Measurements from ENCODE around the gene OR4D5. TPM values are rescaled to one million over a fixed set of nuclear protein-coding genes. Genes with fewer than 3 reads are reported as not detected.

Gene OR4D5
- total RNA-seq, 4 donors from 2014 or later, result 0.41 to 0.95 TPM; not detected in 2

DNA sequence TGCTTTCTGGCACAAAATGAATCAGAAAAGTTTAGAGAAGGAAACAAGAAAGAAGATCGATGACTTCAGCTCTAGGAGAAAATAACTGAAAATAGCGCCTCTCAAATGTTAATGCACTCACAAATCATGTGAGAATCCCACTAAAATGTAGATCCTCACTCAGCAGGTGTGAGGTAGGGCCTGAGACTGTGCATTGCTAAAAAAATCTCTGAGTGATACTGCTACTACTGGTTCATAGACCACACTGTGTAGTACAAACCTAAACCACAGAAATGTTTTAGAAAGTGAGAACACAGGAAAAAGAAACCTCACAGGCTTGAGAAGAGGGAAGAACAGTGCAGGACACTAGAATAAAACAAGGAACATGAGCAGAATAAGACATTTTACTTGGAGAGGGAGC lies 35.5 kb upstream of the OR4D5 start:
- TF ChIP-seq POLR2AphosphoS5 (IDR thresholded peaks at IDR 0.05), result no peak

DNA sequence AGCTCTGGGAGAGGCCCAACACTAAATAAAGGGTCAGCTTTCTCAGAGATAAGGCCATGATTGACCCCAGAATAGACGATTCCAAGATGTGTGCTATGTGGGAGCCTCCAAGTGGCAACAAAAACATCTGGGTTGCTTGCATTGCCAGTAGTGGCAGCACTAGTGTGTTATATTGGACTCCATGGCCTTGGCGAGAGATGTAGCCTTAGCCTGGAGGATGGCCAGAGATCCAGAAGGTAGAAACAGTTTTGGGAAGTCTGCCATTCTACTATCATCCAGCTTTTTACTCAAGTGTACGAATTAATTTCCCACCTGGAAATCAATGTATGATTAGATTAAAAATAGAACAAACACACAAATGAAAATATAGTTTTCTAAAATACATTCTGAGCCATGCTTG lies 34.5 kb upstream of the OR4D5 start:
- Histone ChIP-seq H3K27me3 (no peaks in the 10 kb centered on the region), H3K27ac (no peak overlapping the region), H3K4me3 (no peak overlapping the region), H3K36me3 (no peaks in the 10 kb centered on the region), H3K4me1 (no peaks in the 10 kb centered on the region), H3K9me3 (no peaks in the 10 kb centered on the region)
- in situ Hi-C loops (cut with MboI; ENCODE audit: low pct_ligation_motif_present in 1 of 4, low pct_unique_long_range_greater_than_20kb in 1 of 4, low sequenced_read_pairs in 3 of 4), result no loop called here
- intact Hi-C loops (cut with DNase I; ENCODE audit: low total_unique reads), result no loop called here
- WGBS, 2 donors (ENCODE audit: low coverage in 1 of 2), result 78 to 93% methylated on average over 2 to 3 of the region's 3 CpGs
- no peak for DNase-seq
- TF ChIP-seq, protein P1, sequence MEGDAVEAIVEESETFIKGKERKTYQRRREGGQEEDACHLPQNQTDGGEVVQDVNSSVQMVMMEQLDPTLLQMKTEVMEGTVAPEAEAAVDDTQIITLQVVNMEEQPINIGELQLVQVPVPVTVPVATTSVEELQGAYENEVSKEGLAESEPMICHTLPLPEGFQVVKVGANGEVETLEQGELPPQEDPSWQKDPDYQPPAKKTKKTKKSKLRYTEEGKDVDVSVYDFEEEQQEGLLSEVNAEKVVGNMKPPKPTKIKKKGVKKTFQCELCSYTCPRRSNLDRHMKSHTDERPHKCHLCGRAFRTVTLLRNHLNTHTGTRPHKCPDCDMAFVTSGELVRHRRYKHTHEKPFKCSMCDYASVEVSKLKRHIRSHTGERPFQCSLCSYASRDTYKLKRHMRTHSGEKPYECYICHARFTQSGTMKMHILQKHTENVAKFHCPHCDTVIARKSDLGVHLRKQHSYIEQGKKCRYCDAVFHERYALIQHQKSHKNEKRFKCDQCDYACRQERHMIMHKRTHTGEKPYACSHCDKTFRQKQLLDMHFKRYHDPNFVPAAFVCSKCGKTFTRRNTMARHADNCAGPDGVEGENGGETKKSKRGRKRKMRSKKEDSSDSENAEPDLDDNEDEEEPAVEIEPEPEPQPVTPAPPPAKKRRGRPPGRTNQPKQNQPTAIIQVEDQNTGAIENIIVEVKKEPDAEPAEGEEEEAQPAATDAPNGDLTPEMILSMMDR (IDR thresholded peaks at IDR 0.05), result no peak
- TF ChIP-seq EP300 (IDR thresholded peaks at IDR 0.05; ENCODE audit: low read depth) (no peak), POLR2A (IDR thresholded peaks at IDR 0.05) (no peak), POLR2AphosphoS5 (IDR thresholded peaks at IDR 0.05) (no peak)

More for the DNA sequence above, 35.5 kb upstream of the OR4D5 start:
- no peak overlapping the region for H3K4me3 ChIP-seq
- 65 to 82% methylated on average over 2 of the region's 2 CpGs for WGBS, 2 donors (ENCODE audit: low coverage in 1 of 2)
- DNase-seq, result no peak
- no peak overlapping the region for H3K27ac ChIP-seq
- H3K36me3 ChIP-seq, result no peaks in the 10 kb centered on the region
- no peaks in the 10 kb centered on the region for H3K4me1 ChIP-seq
- no peaks in the 10 kb centered on the region for H3K27me3 ChIP-seq
- intact Hi-C loops (cut with DNase I; ENCODE audit: low total_unique reads) (no loop called here), in situ Hi-C loops (cut with MboI; ENCODE audit: low pct_ligation_motif_present in 1 of 4, low pct_unique_long_range_greater_than_20kb in 1 of 4, low sequenced_read_pairs in 3 of 4) (no loop called here)
- no peaks in the 10 kb centered on the region for H3K9me3 ChIP-seq

DNA sequence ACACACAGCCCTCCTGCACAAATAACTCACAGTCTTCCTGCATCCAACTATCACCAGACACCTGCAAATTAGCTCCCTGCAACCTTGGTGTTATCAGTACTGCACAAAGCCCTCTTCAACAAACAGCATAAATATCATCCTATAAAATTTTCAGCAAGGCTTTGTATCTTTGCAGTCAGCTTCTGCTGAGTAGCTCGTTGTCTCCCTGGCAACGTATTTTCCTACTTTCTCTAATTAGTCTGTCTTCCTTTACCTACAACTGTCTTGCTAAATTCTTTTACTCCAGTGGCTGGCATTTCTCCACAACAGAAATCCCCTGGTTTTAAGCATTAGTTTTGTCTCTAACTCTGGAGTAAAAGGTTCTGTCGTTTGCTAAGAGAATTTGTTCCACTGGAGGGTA lies 33.6 kb upstream of the OR4D5 start:
- intact Hi-C loops (cut with DNase I; ENCODE audit: low total_unique reads), result no loop called here
- no peak for DNase-seq
- in situ Hi-C loops (cut with MboI; ENCODE audit: low pct_ligation_motif_present in 1 of 4, low pct_unique_long_range_greater_than_20kb in 1 of 4, low sequenced_read_pairs in 3 of 4), result no loop called here
- 47 to 58% methylated on average over 3 of the region's 3 CpGs for WGBS, 2 donors (ENCODE audit: low coverage in 1 of 2)
- Histone ChIP-seq H3K27ac (no peak overlapping the region), H3K36me3 (no peaks in the 10 kb centered on the region), H3K4me3 (no peak overlapping the region), H3K27me3 (no peaks in the 10 kb centered on the region), H3K4me1 (no peaks in the 10 kb centered on the region), H3K9me3 (no peaks in the 10 kb centered on the region)
- TF ChIP-seq, protein P1 (IDR thresholded peaks at IDR 0.05), result no peak
- TF ChIP-seq POLR2A (IDR thresholded peaks at IDR 0.05), result no peak
- TF ChIP-seq EP300 (IDR thresholded peaks at IDR 0.05; ENCODE audit: low read depth), result no peak
- no peak for TF ChIP-seq POLR2AphosphoS5 (IDR thresholded peaks at IDR 0.05)

DNA sequence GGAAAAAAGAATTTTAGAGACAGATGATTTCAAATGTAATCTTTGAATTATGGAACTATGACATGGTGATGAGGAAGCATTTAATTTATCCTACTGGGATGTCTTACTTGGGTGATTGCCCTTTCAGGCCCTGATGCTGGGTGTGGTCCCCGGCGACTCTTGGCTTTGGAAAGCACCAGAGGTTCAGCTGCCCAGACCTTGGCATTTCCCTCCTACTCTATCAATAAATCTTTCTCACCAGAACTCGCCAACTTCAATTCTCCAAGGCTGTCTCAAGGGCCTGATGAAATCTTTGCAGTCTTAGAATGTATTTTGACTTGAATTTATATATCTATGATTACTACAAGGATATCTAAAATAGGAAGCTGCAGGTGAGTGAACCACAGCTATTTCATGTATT lies 18.5 kb upstream of the OR4D5 start:
- TF ChIP-seq POLR2AphosphoS5 (IDR thresholded peaks at IDR 0.05), result no peak
- TF ChIP-seq EP300 (IDR thresholded peaks at IDR 0.05; ENCODE audit: low read depth), result no peak
- no peak for DNase-seq
- no peak overlapping the region for H3K4me3 ChIP-seq
- H3K4me1 ChIP-seq, result no peaks in the 10 kb centered on the region
- in situ Hi-C loops (cut with MboI; ENCODE audit: low pct_ligation_motif_present in 1 of 4, low pct_unique_long_range_greater_than_20kb in 1 of 4, low sequenced_read_pairs in 3 of 4), result no loop called here
- H3K9me3 ChIP-seq, result no peaks in the 10 kb centered on the region
- H3K36me3 ChIP-seq, result no peaks in the 10 kb centered on the region
- WGBS, 2 donors (ENCODE audit: low coverage in 1 of 2), result 53 to 71% methylated on average over 3 of the region's 3 CpGs
- H3K27ac ChIP-seq, result no peak overlapping the region
- intact Hi-C loops (cut with DNase I; ENCODE audit: low total_unique reads), result no loop called here
- H3K27me3 ChIP-seq, result no peaks in the 10 kb centered on the region

DNA sequence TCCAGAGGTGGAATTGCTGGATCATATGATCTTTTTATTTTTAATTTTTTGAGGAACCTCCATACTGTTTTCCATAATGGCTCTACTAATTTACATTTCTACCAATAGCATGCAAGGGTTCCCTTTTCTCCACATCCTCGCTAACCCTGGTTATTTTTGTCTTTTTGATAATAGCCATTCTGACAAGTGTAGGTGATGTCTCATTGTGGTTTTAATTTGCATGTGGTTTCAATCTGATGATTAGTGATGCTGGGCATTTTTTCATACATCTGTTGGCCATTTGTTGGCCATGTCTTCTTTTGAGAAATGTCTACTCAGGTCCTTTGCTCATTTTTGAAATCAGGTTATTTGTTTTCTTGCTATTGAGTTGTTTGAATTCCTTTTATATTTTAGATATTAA lies 15.4 kb upstream of the OR4D5 start:
- Histone ChIP-seq H3K4me3 (no peak overlapping the region), H3K9me3 (no peaks in the 10 kb centered on the region), H3K27ac (no peak overlapping the region), H3K27me3 (no peaks in the 10 kb centered on the region), H3K36me3 (no peaks in the 10 kb centered on the region), H3K4me1 (no peaks in the 10 kb centered on the region)
- WGBS, 2 donors (ENCODE audit: low coverage in 1 of 2), result 63 to 67% methylated on average over 1 of the region's 1 CpG
- TF ChIP-seq EP300 (IDR thresholded peaks at IDR 0.05; ENCODE audit: low read depth), result no peak
- TF ChIP-seq POLR2AphosphoS5 (IDR thresholded peaks at IDR 0.05), result no peak
- TF ChIP-seq, protein P1 (IDR thresholded peaks at IDR 0.05), result no peak
- DNase-seq, result no peak
- in situ Hi-C loops (cut with MboI; ENCODE audit: low pct_ligation_motif_present in 1 of 4, low pct_unique_long_range_greater_than_20kb in 1 of 4, low sequenced_read_pairs in 3 of 4) (no loop called here), intact Hi-C loops (cut with DNase I; ENCODE audit: low total_unique reads) (no loop called here)

Measured in transverse colon (tissue), 4 donors.